ENCODE measurements around the gene TMEM53. TPM values are rescaled to one million over a fixed set of nuclear protein-coding genes. Genes with fewer than 3 reads are reported as not detected.
A peak's percentile ranks its signal among the peaks of the same experiment; 100 is the strongest.

The TMEM53 gene
- total RNA-seq, 6 experiments from 2014 or later, result 3.2 to 5.0 (median 4.4) TPM

DNA sequence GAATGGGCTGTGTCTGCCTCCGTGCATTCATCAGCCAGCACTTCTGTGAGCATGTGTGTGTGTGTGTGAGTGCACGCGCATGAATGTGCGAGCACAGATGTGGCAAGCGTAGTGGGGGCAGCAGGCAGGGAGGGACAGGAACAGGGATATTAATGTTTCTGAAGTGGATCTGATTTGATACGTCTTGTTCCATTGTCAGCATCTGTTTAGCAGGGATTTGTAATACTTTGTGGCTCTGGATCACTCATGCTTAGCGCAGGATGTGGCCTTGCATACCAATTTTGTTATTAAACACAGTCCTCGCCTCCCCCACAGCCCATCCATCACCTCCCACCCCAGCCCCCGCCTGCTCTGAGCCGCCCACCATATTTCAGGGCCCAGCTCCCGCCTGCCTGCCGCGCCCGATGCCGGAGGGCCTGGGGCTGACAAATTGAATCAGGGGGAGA lies 52.4 kb downstream of the TMEM53 start:
- Mint-ChIP-seq H3K27ac (peak overlapping the region; percentile 70), H3K4me1 (ENCODE audit: low read depth) (peaks cover 68% of the 10 kb centered on the region), H3K9me3 (no peaks in the 10 kb centered on the region), H3K27me3 (ENCODE audit: insufficient read depth) (peaks cover 2% of the 10 kb centered on the region; the same call in 1 of the 2 replicates), H3K36me3 (ENCODE audit: low read depth) (no peaks in the 10 kb centered on the region), H3K4me3 (0 out of 2 replicates have a peak overlapping the region, but pooled peaks have one; percentile 2)
- TF ChIP-seq, protein P1, sequence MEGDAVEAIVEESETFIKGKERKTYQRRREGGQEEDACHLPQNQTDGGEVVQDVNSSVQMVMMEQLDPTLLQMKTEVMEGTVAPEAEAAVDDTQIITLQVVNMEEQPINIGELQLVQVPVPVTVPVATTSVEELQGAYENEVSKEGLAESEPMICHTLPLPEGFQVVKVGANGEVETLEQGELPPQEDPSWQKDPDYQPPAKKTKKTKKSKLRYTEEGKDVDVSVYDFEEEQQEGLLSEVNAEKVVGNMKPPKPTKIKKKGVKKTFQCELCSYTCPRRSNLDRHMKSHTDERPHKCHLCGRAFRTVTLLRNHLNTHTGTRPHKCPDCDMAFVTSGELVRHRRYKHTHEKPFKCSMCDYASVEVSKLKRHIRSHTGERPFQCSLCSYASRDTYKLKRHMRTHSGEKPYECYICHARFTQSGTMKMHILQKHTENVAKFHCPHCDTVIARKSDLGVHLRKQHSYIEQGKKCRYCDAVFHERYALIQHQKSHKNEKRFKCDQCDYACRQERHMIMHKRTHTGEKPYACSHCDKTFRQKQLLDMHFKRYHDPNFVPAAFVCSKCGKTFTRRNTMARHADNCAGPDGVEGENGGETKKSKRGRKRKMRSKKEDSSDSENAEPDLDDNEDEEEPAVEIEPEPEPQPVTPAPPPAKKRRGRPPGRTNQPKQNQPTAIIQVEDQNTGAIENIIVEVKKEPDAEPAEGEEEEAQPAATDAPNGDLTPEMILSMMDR (IDR thresholded peaks at IDR 0.05), result no peak
- no peak for DNase-seq

DNA sequence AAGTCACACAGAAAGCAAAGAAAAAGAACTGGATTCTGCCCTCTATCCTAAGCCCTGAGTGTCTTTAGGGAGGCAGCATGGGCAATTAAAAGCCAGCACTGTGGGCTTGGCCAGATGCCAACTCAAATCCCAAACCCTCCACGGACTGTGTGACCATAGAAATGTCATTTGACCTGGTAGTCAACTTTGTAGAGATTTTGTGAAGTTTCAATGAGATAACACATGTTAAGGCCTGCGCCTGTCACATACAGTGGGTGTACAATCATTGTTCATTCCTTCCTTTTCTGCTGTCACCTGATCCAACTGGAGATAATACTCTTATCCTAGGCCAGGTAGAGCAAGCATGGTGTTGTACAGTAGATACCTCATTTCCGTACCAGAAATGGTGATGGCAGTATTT lies 54.2 kb downstream of the TMEM53 start:
- H3K4me3 Mint-ChIP-seq, result peak overlapping the region; percentile 80
- H3K36me3 Mint-ChIP-seq (ENCODE audit: low read depth), result no peaks in the 10 kb centered on the region
- TF ChIP-seq, protein P1 (IDR thresholded peaks at IDR 0.05), result no peak
- no peaks in the 10 kb centered on the region for H3K9me3 Mint-ChIP-seq
- no peak for DNase-seq
- H3K27me3 Mint-ChIP-seq (ENCODE audit: insufficient read depth), result peaks cover 2% of the 10 kb centered on the region
- H3K4me1 Mint-ChIP-seq (ENCODE audit: low read depth), result peaks cover 80% of the 10 kb centered on the region
- H3K27ac Mint-ChIP-seq, result peak overlapping the region; percentile 94

GRCh38 chr1:44619261-44619900 lies 54.9 kb downstream of the TMEM53 start:
- DNase-seq, result peak; percentile 97
- Mint-ChIP-seq H3K36me3 (ENCODE audit: low read depth) (no peaks in the 10 kb centered on the region), H3K27me3 (ENCODE audit: insufficient read depth) (peaks cover 2% of the 10 kb centered on the region), H3K27ac (peak overlapping the region; percentile 94), H3K9me3 (no peaks in the 10 kb centered on the region), H3K4me1 (ENCODE audit: low read depth) (peaks cover 77% of the 10 kb centered on the region), H3K4me3 (peak overlapping the region; percentile 80)
- TF ChIP-seq, protein P1 (IDR thresholded peaks at IDR 0.05), result no peak

DNA sequence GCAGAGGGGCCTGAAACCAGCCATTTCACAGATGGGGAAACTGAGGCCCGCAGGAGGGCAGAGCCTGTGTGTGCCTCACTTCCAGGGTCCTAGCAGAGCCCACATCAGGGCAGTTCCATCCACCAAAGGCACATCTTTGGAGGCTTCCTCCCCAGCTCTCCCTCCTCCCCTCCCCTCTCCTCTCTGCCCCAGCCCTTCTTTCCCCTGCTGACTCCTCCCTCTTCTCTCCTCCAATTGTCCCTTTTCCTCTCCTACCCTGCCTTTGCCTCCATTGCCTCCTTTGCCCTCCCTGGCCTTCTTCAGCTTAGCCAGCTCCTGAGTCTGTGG lies 56.6 kb downstream of the TMEM53 start:
- Mint-ChIP-seq H3K36me3 (ENCODE audit: low read depth) (no peaks in the 10 kb centered on the region), H3K27me3 (ENCODE audit: insufficient read depth) (peaks cover 2% of the 10 kb centered on the region), H3K9me3 (no peaks in the 10 kb centered on the region), H3K4me1 (ENCODE audit: low read depth) (peaks cover 68% of the 10 kb centered on the region), H3K4me3 (peak overlapping the region; percentile 87), H3K27ac (peak overlapping the region; percentile 94)
- TF ChIP-seq, protein P1 (IDR thresholded peaks at IDR 0.05), result no peak
- no peak for DNase-seq

GRCh38 chr1:44616991-44617702 lies 57.1 kb downstream of the TMEM53 start:
- H3K27me3 Mint-ChIP-seq (ENCODE audit: insufficient read depth), result peaks cover 2% of the 10 kb centered on the region
- DNase-seq, result peak; percentile 85
- TF ChIP-seq, protein P1 (IDR thresholded peaks at IDR 0.05), result no peak
- peaks cover 63% of the 10 kb centered on the region for H3K4me1 Mint-ChIP-seq (ENCODE audit: low read depth)
- H3K36me3 Mint-ChIP-seq (ENCODE audit: low read depth), result no peaks in the 10 kb centered on the region
- H3K27ac Mint-ChIP-seq, result peak overlapping the region; percentile 94
- no peaks in the 10 kb centered on the region for H3K9me3 Mint-ChIP-seq
- H3K4me3 Mint-ChIP-seq, result peak overlapping the region; percentile 87
